Ovary (tissue), 3 donors: ENCODE data around the gene EFCAB10.

ENCODE experiments used
- EP300 ChIP-seq: sonication (generic); formaldehyde crosslinking; IDR thresholded peaks from one replicate; pipeline ENCODE4 v1.6.1; 2017; ENCODE audit warnings: antibody characterized with exemption
- POLR2A ChIP-seq: fragments of 450-650 bp; IDR thresholded peaks from one replicate; pipeline ENCODE4 v1.6.1; 2017; ENCODE audit warnings: antibody characterized with exemption, mild to moderate bottlenecking, moderate library complexity
- TF ChIP-seq, protein P1 (sequence below), 3 donors: fragments of 450-650 bp in 2 of 3; fragments of 200-600 bp in 1 of 3; IDR thresholded peaks; one replicate each; pipeline versions ENCODE4 v1.5.1 to v1.8.0; 2016 to 2022; ENCODE audit warnings: antibody characterized with exemption in 3 of 3, mild to moderate bottlenecking in 1 of 3
- donor health status: DM: no; HTN: no; CAD: no.

GRCh38 chr7:105530546-105530945, 50.7 kb downstream of the EFCAB10 start:
- TF ChIP-seq, protein P1, sequence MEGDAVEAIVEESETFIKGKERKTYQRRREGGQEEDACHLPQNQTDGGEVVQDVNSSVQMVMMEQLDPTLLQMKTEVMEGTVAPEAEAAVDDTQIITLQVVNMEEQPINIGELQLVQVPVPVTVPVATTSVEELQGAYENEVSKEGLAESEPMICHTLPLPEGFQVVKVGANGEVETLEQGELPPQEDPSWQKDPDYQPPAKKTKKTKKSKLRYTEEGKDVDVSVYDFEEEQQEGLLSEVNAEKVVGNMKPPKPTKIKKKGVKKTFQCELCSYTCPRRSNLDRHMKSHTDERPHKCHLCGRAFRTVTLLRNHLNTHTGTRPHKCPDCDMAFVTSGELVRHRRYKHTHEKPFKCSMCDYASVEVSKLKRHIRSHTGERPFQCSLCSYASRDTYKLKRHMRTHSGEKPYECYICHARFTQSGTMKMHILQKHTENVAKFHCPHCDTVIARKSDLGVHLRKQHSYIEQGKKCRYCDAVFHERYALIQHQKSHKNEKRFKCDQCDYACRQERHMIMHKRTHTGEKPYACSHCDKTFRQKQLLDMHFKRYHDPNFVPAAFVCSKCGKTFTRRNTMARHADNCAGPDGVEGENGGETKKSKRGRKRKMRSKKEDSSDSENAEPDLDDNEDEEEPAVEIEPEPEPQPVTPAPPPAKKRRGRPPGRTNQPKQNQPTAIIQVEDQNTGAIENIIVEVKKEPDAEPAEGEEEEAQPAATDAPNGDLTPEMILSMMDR (IDR thresholded peaks at IDR 0.05) = no peak
- no peak for TF ChIP-seq POLR2A
- no peak for TF ChIP-seq EP300
